Activated T-helper 1 cell treated with anti-CD3 and anti-CD28 coated beads, Interleukin-2, amount 50 U/mL, for 16 hours (primary cell): Measurements from ENCODE around the gene ADRM1.

Experiments used
- DNase-seq, 2 donors: peaks; one replicate each; pipeline ENCODE4 v3.0.0-alpha.2; 2020; ENCODE audit warnings: low read depth in 1 of 2, low spot score in 1 of 2

ADRM1 gene

DNA sequence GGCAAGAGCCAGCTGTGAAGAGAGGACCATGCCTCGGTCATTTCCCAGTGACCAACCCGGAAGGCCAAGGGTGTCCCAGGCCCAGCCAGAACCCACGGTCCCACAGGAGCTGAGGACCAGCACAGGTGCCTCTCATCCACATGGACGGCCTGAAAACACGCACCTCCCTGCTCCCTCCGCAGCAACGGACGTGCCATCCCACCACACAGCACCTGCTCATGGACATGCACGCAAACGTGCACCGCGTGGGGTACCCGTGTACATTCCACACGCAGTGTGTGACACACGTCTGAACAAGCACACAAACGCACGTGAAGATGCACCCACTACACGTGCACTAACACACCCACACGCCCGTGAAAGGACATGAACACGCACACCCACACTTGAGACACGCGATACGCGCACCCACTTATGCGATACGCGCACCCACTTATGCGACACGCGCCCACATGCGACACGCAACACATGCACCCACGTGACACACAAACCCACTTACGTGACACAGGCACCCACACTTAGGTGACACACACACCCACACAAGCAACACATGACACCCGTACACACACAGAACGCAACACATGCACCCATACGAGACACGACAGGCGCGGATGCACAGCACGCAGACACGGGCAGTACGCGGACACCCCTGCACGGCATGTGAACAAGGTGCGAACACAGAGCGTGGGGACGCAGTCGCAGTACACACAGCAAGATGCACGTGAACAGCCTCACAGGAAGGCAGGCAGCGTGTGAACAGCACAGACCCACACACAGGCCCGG, 34.2 kb downstream of the ADRM1 start:
- no peak for DNase-seq

DNA sequence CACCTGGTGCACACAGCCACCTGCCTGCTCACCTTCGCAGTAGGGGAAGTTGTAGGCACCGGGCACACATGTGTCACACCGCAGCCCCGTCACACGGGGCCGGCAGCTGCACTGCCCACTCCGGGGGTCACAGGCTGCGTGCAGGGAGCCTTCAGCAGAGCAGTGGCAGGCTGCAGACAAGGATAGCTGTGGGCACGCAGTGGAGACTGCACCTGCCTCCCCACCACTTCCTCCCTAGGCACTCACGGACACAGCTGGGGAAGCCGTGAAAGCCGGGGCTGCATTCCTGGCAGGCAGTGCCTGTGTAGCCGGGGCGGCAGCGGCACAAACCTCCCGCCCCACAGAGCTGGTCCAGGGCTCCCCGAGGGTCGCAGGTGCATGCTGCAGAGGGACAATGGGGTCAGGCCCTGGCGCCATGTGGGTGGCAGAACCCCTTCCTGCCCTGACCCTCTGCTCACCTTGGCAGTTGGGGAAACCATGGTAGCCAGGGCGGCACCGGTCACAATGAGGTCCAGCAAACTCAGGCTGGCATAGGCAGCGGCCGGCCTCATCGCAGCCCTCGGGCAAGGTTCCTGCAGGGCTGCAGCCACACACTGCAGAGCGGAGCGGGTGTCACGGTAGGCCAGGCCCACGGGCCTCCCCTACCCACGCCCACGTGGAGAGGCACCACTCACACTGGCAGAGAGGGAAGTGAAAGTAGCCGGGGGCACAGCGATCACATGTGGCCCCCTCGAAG, 34.9 kb downstream of the ADRM1 start:
- no peak for DNase-seq

DNA sequence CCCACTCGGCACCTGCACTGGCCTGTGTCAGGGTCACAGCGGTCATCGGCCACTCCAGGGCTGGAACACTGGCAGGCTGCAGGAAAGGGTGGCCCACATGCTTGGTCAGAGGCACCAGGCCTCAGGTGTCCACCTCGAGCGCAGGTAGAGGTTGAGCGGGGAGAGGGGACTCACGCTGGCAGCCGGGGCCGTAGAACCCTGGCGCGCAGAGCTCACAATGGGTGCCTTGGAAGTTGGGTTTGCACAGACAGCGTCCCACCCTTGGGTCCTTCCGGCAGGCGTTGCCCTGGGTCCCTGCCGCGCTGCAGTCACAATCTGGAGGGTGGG, 35.5 kb downstream of the ADRM1 start:
- DNase-seq = no peak

DNA sequence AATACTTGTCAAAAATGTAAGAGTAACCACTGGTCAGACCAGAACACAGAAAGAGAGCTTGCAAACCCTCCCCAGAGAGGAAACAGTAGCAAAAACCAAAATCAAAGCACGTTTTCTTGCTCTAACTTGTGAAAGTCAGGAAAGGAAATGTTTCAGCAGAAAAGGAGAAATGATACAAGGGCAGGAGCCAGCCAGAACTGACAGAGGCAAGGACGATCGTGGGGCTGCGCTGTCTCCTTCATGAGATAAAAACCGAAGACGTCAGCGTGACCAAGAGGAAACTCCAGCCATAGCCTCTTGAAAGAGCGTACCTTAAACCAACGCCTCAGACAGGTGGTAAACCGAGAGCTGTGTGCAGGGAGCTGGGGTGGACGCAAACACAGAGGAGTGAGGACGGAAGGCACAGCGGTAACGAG, 36.9 kb downstream of the ADRM1 start:
- no peak for DNase-seq

DNA sequence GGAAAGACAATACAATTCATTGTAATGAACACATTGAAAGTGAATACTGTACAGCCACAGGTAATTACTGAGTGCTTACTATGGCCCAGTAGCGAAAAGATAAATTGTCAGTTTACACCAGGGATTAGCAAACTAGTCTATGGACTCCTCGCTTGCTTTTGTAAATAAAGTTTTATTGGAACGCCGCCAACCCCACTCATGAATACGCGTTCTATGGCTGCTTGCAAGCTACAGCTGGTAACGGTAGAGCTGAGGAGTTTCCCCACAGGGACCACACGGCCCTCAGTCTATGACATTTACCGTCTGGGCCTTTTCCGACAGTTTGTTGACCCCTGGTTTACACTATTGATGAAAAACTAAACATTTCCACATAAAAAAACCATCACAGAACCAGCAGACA, 40.1 kb downstream of the ADRM1 start:
- no peak for DNase-seq

DNA sequence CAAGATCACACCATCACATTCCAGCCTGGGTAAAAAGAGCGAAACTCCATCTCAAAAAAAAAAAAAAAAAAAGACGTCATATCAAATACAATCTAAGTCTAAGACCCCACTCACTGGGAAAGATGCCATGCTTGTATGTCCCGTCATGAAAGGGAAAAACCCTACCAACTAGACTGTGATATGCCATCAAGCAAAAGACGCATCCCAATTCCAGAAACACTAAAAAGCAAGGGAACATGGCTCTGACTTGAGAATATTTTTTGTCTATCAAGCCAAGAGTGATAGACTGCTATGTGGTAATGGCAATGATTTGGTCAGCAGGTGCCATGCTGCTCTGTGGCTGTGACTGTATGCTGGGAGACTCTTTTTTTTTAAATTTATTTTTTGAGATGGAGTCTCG, 41.3 kb downstream of the ADRM1 start:
- no peak for DNase-seq

DNA sequence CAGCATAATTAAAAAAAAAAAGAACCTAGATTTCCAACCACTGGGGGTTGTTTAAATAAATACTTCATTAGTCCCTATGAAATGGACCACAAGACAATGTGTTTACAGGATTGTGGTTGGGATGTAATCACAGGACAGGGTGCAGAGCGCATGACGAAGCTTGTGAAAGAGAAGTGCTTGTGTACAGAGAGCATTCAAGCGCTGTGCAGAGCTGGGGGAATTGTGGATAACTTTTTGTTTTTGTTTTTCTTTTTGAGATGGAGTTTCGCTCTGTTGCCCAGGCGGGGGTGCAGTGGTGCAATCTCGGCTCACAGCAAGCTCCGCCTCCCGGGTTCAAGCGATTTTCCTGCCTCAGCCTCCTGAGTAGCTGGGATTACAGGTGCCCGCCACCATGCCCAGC, 42.0 kb downstream of the ADRM1 start:
- DNase-seq = no peak

DNA sequence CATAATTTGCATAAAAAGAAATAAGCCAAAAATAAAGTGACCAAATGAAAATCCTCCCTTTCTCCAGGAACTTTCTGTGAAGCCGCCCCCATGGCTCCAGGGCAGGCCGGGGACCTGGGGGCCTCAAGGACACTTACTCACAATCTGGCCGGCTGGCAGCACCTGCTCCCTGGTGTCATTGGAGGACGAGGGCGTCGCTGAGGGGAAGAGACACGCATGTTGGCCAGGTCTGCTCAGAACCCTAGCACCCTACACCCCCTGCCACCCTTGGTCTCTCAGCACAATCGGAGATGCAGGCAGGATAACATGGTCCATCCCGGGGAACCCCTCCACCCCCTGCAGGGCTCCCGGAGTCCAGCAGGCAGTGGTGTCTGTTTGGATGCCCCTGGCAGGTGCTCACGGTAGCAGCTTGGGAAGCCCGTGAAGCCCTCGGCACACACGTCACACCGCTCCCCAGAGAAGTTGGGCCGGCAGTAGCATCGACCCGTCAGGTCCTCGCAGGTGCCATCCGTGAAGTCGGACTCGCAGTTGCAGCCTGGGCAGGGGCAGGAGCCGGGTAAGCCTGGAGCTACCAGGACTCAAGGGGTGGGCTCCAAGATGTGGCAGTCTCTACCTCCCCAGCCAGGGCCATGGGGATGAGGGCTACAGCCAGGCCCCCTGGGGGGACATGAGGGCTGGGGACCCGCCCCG, 43.0 kb downstream of the ADRM1 start:
- no peak for DNase-seq

DNA sequence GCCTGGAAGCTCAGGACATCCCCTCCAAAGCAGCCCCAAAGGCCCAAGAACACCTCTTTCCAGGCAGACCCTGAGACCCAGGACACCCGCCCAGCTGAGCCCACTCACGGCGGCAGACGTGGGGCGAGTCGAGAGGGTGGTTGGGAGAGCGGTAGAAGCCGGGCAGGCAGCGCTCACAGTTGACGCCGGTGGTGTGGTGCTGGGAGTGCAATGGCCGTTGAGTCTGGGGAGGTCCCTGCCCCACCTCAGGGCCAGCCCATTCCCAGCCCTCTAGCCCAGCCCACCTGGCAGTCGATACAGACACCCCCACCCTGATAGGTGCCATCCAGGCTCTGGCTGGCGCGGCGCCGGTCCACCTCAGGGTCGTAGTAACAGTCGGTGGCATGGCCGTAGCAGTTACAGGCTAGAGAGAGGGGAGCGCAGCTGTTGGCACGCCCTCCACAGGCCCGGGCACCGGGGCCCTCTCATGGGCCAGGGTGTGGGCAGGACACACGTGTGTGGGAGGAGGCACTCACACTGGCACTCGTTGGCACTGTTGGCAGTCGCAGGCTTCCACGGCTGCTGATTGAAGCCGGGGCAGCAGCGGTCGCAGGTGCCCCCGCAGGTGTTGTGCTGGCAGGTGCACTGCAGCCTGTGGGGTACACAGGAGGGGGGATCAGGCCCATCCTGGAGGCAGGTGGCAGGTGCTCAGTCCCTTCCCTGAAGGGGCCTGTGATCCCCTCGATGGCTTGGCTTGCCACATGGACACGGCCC, 43.8 kb downstream of the ADRM1 start:
- no peak for DNase-seq

DNA sequence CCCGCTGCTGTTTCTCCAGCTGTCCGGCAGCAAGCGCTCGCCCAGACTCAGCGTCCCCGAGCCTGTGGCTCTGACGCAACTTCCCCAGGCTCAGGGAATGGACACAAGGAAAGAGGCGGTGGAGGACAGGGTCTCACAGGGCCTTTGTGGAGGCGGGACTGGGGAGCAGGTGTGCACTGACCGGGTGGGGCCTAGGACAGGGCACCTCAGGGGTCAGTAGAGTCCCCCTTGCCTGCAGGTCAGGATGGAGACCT, 44.3 kb downstream of the ADRM1 start:
- DNase-seq = no peak

DNA sequence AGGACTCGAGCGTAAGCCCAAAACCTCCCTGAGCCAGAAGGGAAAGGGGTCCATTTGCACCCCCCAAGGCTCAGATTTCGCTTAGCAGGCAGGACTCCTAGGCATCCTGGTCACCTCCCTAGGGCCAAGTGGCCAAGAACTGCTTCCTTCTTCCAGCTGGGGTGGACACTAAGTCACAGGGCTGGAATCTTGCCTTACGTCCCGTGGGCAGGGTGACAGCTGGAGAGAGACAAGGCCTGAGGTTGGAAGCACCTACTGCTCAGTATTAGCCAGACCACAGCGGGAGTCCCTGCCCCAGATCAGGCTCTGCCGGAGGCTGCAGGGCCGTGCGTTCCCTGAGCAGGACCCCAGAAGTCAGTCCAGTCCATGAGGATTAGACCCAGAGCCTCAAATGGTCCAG, 44.6 kb downstream of the ADRM1 start:
- DNase-seq = no peak

DNA sequence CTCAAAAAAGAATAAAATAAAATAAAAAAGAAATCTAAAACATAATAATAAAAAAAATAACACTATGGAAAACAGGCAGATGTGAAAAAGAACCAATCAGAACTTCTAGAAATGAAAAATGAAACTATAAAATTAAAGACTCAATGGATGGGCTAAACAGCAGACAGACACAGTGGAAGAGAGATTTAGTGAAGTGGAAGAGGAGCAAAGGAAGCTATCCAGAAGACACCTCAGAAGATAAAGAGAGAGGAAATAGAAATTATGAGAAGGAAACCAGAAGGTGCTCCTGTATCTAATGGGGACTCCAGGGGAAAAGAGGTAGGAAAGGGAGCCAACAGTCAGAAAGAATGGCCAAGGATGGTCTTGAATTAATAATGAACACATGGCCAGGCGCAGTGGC, 45.8 kb downstream of the ADRM1 start:
- DNase-seq = no peak

DNA sequence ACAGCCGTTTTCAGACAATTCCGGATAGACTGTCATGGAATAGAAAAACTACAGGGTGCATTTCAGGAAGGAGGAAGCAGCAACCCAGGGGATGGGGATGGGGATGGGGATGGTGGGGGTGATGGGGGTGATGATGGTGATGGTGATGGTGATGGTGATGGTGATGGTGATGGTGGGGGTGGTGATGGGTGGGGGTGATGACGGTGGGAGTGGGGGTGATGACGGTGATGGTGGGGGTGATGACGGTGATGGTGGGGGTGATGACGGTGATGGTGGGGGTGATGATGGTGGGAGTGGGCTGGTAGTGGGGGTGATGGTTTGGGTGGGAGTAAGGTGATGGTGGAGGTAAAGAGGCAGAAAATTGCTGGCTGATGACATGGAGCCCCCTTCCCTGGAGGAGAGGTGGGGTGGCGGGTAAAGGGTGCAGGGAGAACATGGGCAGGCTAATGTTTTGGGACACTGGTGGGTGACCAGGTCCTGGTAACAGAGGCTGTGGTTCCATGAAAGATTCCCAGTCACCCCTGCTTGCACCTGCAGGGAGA, 46.8 kb downstream of the ADRM1 start:
- no peak for DNase-seq

DNA sequence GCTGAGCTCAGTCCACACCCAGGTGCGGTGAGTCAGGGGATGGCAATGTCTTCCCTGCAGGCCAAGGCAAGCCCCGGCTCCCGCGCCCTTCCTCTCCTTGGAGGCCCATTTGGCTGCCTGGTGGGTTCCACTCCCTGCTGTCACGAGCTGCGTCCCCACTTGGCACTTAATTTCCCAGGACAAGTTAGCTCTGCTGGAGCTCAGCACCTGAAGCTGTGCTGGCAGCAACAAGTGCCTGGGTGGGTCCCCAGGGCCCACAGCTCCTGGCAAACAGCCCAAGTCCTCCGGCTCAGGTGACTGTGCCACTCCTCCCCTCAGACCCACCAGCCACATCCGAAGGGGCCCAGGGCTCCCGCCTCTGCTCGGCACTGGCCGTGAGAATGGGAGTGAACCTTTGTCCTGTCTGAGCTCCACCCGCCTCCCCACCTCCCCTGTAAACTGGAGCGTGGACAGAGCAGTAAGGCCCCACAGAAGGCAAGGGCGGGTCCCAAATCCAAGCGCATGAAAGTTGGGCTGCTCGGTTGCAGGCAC, 47.4 kb downstream of the ADRM1 start:
- no peak for DNase-seq

DNA sequence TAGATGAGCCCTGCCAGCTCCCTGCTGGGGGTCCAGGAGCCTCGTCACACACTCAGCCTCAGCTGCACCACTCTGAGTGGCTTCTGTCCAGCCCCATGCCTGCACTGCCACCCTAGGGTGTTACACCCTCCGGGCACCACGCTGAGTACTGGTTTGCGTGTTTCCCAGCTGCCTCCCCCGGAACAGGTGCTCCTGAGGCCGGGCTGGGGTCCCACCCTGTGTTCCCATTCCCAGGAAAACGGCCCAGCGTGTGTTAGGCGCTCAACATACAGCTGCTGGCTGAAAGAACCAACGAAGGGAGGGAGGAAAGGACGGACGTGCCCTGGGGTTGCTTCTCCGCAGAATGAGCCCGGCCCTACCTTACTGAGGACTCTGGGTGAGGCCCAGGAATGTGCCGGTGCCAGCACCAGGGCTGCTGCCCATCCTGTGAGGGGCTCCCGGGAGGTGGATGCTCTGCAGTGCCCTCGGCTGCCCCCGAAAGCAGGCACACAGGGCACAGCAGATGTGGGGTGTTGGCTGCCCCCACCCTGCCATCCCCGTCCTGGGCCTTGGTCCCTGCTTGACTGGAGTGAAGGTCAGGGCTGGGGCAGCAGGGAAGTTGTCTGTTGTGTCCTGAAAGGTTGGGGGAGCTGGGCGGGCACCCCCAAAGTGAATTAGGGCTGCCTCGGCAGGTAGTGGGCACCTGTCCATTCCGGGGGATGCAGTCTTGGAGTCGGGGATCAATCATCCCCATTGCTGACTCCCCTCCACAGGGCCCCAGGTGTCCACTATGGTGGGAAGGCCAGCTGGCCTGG, 48.0 kb downstream of the ADRM1 start:
- DNase-seq = no peak

DNA sequence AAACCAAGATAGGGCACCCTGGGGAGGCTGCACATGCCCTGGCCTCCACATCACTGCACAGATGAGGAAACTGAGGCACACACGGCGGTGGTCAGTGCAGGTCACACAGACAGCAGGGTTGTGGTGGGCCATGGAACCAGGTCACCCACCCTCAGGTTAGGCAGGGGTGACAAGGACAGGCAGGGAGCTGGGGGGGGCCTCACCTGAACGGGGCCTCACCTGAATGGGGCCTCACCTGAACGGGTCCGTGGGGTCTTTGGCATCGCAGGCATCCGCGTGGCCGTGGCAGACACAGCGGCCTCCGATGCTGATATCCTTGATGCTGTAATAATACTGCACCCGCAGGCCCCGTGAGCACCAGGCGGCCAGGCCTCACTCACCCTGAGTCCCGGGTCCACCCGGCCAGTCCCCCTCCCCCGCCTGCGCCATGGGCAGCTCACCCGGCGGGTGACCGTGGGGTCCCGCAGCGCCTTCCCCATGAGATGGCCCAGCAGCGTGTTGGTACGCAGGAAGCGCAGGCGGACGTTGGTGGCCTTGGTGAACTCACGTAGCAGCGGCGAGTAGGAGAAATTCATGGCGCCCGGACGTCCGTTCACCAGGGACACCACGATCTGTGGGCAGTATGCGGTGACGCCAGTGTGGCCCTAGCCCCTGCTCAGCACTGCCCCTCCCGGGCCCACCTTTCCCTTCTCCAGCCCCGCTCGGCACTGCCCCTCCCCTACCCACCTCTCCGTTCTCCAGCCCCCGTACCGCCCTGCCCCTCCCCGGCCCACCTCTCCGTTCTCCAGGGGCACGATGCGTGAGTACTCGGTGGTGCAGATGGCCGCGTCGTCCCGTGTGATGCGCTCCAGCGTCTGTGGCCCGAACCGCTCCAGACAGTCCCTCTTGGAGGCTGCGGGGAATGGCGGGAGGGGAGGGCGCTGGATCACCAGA, 48.9 kb downstream of the ADRM1 start:
- no peak for DNase-seq

DNA sequence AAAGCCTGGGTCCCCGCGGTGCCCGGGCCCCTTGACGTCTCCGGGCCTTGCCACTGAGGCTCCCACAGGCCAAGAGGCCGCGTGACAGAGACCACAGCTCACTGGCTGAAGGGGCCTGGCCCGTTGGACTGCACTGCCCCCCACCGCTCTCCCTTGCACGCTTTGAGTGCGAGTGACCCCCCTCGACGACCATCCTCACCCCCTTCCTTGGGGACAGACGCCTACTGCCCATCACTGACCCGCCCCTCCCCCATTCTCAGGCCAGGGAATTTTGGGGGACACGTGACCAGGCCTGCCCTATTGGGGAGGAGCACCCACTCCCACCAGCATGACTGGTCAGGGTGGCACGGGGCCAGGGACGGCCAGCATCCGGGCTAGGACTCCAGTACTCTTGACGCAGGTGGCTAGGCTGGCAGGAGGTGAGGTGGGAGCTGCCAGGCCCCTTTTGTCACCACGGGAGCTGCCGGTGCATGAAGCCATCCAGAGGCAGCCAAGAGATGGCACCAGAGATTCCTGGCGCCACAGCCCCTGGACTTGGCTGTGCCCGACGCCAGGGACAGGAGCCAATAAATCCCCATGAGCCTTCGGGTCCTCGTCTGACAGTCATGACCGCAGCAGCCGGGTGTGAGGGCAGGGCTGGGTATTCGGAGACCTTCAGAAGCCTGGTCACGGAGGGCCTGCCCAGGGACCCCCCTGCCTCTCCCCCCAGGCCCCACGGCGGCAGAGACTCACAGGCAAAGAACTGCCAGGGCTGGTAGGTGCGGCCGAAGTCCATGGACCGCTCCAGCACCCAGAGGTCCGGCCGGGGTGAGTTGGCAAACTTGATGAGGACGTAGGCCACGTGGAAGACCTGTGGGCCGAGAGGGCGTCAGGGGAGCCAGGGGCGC, 49.8 kb downstream of the ADRM1 start:
- DNase-seq = no peak

DNA sequence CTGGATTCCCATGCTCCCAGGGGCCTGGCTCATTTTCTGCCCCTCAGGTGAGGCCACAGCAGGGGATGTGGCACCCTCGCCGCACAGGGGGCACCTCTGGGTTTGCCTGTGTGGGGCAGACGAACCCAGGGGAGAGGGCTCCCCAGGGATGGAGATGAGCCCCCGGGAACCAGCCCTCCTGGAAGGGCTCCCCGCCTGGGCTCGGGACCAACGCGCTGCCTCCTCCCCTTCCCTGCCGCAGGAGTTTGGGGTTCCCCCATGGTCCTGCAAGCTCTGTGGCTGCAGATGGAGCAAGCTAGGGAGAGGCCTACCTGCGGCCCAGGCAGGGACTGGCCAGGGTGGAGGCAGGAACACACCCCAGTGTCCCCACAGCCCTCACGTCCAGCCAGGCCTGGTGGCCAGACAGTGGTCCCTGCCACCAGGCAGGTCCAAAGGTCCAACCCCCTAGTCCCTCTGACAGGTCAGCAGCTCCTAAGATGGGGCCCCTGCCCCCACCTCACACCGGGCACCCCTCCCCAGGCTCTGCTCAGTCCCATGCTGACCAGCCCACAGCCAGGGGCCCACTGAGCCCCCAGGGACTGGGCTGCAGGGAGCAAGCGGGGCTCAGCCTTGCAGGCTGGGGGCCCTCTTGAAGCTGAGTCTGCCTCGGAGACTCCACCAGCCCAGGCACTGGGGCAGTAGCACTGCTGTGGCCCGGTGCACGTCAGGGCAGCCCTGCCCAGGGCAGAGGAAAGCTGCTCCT, 50.7 kb downstream of the ADRM1 start:
- DNase-seq = no peak
